HEK293T (cell line): ENCODE measurements around the gene ISM2.
A peak's percentile ranks its signal among the peaks of the same experiment; 100 is the strongest.

Source experiments
- CTCF ChIA-PET: fragments of 350-600 bp; formaldehyde crosslinking; extraction: SDS; loops from one replicate; lab custom pipeline; 2021; ENCODE audit warnings: antibody characterized with exemption, inconsistent platforms; lab: Yijun Ruan, JAX
- POLR2A ChIA-PET: fragments of 350-600 bp; formaldehyde crosslinking; extraction: SDS; loops from one replicate; lab custom pipeline; 2020; ENCODE audit warnings: antibody characterized with exemption, inconsistent platforms; lab: Yijun Ruan, JAX
- DNase-seq: peaks from one replicate; pipeline ENCODE4 v3.0.0; 2012; ENCODE audit warnings: mixed read lengths; ENCODE audit errors: extremely low spot score
- ARNT ChIP-seq: fragments of 450-650 bp; IDR thresholded peaks from 2 replicates; pipeline ENCODE4 v1.6.1; 2017; ENCODE audit warnings: mild to moderate bottlenecking
- BHLHE40 ChIP-seq: fragments of 450-650 bp; IDR thresholded peaks from 2 replicates; pipeline ENCODE4 v1.6.1; 2016; ENCODE audit warnings: mild to moderate bottlenecking, moderate library complexity, borderline replicate concordance
- CTBP1 ChIP-seq: fragments of 450-650 bp; IDR thresholded peaks from 2 replicates; pipeline ENCODE4 v1.6.1; 2016; ENCODE audit warnings: borderline replicate concordance
- ELF4 ChIP-seq: fragments of 450-650 bp; IDR thresholded peaks from 2 replicates; pipeline ENCODE4 v1.6.1; 2017; ENCODE audit warnings: antibody characterized with exemption
- FOXA1 ChIP-seq: fragments of 450-650 bp; IDR thresholded peaks from 2 replicates; pipeline ENCODE4 v1.6.1; 2016; ENCODE audit warnings: mild to moderate bottlenecking
- FOXK2 ChIP-seq: fragments of 450-650 bp; IDR thresholded peaks from 2 replicates; pipeline ENCODE4 v1.6.1; 2016; ENCODE audit warnings: mild to moderate bottlenecking
- FOXM1 ChIP-seq: fragments of 450-650 bp; IDR thresholded peaks from 2 replicates; pipeline ENCODE4 v1.6.1; 2017; ENCODE audit warnings: mild to moderate bottlenecking, borderline replicate concordance
- HDGF ChIP-seq: fragments of 450-650 bp; IDR thresholded peaks from 2 replicates; pipeline ENCODE4 v1.6.1; 2017; ENCODE audit warnings: antibody characterized with exemption, borderline replicate concordance
- L3MBTL2 ChIP-seq: fragments of 450-650 bp; conservative IDR thresholded peaks from 2 replicates; pipeline ENCODE4 v1.6.1; 2016; ENCODE audit warnings: mild to moderate bottlenecking
- LEF1 ChIP-seq: fragments of 450-650 bp; IDR thresholded peaks from 2 replicates; pipeline ENCODE4 v1.6.1; 2017; ENCODE audit warnings: mild to moderate bottlenecking, borderline replicate concordance
- NFRKB ChIP-seq: fragments of 450-650 bp; IDR thresholded peaks from 2 replicates; pipeline ENCODE4 v1.6.1; 2016; ENCODE audit warnings: mild to moderate bottlenecking, moderate library complexity
- SP1 ChIP-seq: fragments of 450-650 bp; IDR thresholded peaks from 2 replicates; pipeline ENCODE4 v1.6.1; 2017
- SUZ12 ChIP-seq: fragments of 450-650 bp; IDR thresholded peaks from 2 replicates; pipeline ENCODE4 v1.6.1; 2016; ENCODE audit warnings: mild to moderate bottlenecking
- TARDBP ChIP-seq: fragments of 450-650 bp; IDR thresholded peaks from 2 replicates; pipeline ENCODE4 v1.6.1; 2016
- ZNF384 ChIP-seq: fragments of 450-650 bp; IDR thresholded peaks from 2 replicates; pipeline ENCODE4 v1.6.1; 2016
- TF ChIP-seq, protein P1 (sequence below): fragments of 450-650 bp; IDR thresholded peaks from 2 replicates; pipeline ENCODE4 v1.6.1; 2016

Gene ISM2

DNA sequence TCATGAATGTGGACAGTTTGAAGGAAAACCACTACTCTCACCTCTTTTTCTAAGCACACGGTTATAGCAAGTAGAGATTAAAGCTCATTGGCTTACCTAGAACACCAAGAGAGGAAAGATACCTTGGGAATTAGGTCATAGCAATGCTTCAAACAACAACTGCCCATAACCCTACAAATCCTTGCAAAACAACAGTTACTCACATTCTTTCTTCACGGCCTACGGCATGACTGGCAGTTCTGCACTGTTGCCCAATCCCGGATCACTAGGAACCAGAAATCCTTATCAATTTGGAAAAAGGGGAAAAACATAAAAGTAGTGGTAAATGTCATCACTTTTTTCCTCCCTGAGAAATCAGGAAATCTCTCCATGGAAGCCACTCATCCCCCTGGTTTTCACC lies 9.6 kb upstream of the ISM2 start:
- TF ChIP-seq CTBP1 = no peak
- TF ChIP-seq FOXA1 = no peak
- TF ChIP-seq ARNT = no peak
- TF ChIP-seq NFRKB = no peak
- no peak for TF ChIP-seq LEF1
- no peak for TF ChIP-seq TARDBP
- TF ChIP-seq SUZ12 = no peak
- POLR2A ChIA-PET = no interaction called here
- no peak for DNase-seq
- CTCF ChIA-PET = no interaction called here

DNA sequence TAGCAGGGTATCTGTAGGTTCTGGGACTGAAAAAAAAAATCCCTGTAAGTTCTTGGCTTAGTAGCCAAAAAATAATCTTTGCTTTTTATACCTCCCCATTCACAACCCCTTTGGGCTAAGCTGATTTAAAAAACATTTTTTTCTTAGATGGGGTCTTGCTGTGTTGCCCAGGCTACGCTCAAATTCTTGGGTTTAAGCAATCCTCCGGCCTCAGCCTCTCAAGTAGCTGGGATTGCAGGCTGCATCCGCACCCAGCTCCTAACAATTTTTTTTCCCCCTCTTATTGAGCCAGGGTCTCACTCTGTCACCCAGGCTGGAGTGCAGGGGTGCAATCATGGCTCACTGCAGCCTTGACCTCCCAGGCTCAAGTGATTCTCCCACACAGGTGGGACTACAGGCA lies 9.1 kb upstream of the ISM2 start:
- TF ChIP-seq FOXM1 = no peak
- ChIA-PET POLR2A (no interaction called here), CTCF (interaction anchor here (1.2 kb wide), 1 partner anchor 13 kb away, joined by 4 read pairs; no protein-coding TSS in a partner anchor)
- no peak for DNase-seq

DNA sequence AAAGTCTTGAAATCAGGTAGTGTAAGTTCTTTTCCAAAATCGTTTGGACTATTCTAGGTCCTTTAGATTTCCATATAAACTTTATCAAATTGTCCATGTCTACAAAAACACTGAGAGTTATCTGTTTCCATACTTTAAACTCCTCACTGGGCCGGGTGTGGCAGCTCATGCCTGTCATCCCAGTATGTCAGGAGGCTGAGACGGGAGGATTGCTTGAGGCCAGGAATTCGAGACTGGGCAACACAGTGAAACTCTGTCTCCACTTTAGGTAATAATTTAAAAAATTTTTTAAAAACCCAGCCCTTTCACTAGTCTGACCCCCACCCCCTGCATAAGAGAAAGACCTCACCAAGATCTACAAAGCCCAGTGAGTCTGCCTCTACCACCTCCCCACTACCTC lies 6.4 kb upstream of the ISM2 start:
- DNase-seq = no peak
- CTCF ChIA-PET = interaction anchor here (1.8 kb wide), 1 partner anchor 13 kb away, joined by 6 read pairs; no protein-coding TSS in a partner anchor
- POLR2A ChIA-PET = no interaction called here
- no peak for TF ChIP-seq SP1
- TF ChIP-seq LEF1 = no peak
- no peak for TF ChIP-seq ZNF384
- TF ChIP-seq NFRKB = no peak
- TF ChIP-seq FOXA1 = no peak
- TF ChIP-seq FOXM1 = no peak
- no peak for TF ChIP-seq ARNT
- no peak for TF ChIP-seq ELF4
- TF ChIP-seq L3MBTL2 = no peak
- no peak for TF ChIP-seq HDGF
- TF ChIP-seq SUZ12 = no peak
- TF ChIP-seq, protein P1, sequence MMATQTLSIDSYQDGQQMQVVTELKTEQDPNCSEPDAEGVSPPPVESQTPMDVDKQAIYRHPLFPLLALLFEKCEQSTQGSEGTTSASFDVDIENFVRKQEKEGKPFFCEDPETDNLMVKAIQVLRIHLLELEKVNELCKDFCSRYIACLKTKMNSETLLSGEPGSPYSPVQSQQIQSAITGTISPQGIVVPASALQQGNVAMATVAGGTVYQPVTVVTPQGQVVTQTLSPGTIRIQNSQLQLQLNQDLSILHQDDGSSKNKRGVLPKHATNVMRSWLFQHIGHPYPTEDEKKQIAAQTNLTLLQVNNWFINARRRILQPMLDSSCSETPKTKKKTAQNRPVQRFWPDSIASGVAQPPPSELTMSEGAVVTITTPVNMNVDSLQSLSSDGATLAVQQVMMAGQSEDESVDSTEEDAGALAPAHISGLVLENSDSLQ = no peak

DNA sequence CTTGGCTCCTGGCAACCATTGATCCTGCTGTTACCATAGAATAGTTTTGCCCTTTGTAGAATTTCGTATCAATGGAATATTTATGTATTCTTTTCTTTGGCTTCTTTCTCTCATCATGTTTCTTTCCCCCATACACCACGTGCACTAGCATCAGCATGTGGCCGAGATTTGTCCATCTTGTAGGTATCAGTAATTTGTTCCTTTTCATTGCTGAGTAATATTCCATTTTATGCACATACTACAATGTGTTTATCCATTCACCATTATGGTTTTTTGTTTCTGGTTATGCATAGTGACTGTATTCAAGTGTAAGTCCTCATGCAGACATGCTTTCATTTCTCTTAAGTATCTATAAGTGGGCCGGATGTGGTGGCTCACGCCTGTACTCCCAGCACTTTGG lies 4.5 kb upstream of the ISM2 start:
- TF ChIP-seq, protein P1 = no peak
- no peak for TF ChIP-seq ZNF384
- TF ChIP-seq SUZ12 = no peak
- no peak for TF ChIP-seq FOXK2
- ChIA-PET POLR2A (no interaction called here), CTCF (no interaction called here)
- DNase-seq = no peak

DNA sequence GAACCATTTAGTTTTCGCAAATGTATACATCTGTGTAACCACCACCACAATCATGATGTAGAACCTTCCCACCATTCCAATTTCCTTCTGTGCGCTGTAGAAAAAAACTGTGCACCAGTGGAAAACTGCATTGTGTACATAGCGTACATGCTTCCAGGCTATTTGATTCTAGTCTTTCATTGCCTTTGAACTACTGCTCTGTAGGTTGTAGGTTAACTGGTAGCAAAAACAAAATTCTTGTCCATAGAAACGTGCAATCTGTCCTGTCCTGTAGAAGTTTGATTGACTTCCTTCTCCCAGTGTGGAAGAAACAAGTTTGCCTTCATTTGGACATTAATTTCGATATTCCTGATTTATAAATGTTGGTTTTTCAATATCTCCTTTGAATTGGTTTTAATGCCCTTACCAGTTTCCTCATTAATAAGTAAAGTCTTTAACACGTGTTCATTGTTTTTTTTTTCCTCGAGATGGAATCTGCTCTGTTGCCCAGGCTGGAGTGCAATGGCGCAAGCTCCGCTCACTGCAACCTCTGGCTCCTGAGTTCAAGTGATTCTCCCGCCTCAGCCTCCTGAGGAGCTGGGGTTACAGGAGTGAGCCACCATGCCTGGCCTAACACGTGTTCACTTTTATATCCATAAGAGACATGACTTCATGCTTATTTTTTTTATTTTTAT lies 3.6 kb upstream of the ISM2 start:
- CTCF ChIA-PET = no interaction called here

DNA sequence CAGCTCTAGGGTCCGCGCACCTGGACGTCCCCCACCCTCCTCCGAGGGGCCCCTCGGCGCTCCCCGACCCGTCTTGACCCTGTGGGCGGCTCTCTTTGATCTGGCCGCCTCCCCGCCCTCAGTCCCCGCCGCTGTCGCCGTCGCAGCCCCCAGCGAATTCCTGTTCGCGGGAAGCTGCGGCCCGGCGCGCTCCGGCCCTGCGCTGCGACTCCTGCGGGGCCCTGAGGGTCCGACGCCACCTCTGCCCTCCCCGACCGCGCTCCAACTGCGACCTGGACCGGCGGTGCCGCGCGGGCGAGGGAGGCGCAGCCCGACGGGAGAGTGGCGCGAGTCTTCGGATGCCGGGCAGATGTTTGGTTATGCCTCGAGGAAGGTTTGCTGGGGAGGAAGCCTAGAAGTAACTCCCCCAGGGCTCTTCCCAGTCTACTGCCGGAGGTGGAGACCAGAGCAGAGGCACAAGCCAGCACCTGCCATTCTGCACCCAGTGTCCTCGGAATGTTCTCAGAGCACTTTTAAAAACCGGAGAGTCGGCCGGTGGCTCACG lies 440 bp upstream of the ISM2 start:
- TF ChIP-seq ARNT (no peak), FOXK2 (no peak), FOXM1 (no peak), TARDBP (no peak), SUZ12 (no peak), SP1 (no peak), HDGF (no peak), LEF1 (no peak), ZNF384 (no peak), CTBP1 (no peak), ELF4 (no peak), BHLHE40 (no peak), NFRKB (no peak), FOXA1 (no peak), L3MBTL2 (no peak; the same call in 1 of the 2 replicates)
- TF ChIP-seq, protein P1 = no peak
- CTCF ChIA-PET = no interaction called here
- POLR2A ChIA-PET = no interaction called here
- DNase-seq = peak; percentile 39

More for the DNA sequence above, 3.6 kb upstream of the ISM2 start:
- no peak for DNase-seq
- no peak for TF ChIP-seq BHLHE40
- TF ChIP-seq NFRKB = no peak
- no peak for TF ChIP-seq SUZ12
- TF ChIP-seq ELF4 = no peak
- TF ChIP-seq, protein P1 = no peak
- POLR2A ChIA-PET = no interaction called here
